ENCODE data around the gene SLC16A7.

SLC16A7 gene

DNA sequence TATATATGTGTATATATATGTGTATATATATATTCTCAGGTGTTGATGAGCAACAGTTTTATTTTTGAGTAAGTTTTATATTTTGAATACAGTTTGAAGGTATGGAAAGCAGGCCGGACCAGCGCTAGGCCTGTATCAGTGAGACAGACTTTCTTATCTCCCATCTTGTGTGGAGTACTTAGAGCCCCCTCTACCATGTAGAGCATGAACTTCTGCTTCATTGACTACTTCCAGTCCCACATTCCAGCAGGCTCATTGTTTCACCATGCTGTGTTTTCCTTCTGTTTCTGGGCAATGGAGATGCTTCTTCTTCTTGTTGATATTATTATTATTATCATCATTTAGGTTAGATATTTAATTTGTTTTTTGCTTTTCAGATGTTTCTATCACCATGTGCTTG is 76.4 kb downstream of the SLC16A7 start:
- DNase-seq = no peak

DNA sequence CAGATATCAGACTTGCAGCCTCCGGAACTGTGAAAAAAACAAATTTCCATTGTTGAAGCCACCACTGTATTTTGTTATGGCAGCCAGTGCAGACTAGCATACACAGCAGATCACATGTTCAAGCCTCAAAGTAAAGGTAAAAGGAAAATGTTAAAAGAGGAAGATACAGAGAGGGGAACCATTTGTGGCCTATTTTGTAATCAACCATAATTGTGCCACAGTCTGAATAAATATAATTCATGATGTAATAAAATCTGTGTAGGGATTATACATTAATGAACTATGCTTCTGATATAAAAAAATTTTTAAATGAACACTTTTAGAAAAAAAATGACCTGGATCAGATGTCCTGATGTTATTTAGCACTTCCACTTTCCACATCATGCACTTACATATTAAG is 79.6 kb downstream of the SLC16A7 start:
- no peak for DNase-seq

DNA sequence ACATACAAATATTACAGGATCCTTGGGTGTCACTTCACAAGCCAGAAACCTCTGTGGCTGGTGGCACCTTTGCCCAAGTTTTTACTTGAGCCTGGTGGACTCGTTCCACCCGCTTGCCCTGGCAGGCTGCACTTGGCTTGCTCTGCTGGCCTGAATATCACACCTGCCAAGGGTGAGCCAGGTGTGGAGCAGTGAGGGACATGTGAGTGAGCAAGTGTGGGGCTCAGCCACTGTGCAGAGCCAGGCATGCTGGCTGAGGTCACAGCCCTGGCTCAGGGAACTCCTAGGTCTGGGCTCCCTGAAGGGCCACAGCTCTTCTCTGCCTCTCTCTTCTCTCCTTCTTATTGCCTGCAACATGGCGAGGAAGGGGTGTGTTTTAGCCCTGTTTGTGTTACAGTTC is 82.0 kb downstream of the SLC16A7 start:
- DNase-seq = no peak

DNA sequence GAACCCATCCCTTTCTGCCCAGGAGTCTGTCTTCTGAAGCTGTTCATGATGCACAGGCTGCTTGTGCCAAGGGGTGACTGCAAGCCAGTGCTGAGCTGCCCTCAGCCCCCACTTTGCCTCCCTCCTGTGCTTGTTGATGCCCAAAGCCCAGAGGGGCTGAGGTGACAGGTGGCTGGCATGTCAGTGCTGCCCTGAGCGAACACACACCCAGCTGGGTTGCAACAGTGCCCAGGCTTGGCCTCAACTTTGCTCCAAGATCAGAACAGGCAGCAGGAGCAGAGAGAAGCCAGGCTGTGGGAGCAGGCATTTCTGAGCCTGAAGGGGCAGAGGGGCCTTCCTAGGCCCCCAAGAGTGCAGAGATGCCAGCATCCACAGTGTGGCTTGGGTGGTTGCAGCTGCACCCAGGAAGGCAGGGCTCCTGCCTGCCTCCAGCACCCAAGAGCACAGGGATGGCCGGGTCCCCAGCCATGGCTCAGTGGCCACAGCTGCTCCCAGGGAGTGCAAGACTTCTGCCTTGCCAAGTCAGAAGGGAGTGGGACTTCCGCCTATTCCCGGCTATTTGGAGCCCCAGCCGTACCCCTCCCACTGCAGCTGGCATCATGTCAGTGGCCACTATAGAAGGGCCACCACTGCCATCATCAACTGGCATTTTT is 83.1 kb downstream of the SLC16A7 start:
- no peak for DNase-seq

DNA sequence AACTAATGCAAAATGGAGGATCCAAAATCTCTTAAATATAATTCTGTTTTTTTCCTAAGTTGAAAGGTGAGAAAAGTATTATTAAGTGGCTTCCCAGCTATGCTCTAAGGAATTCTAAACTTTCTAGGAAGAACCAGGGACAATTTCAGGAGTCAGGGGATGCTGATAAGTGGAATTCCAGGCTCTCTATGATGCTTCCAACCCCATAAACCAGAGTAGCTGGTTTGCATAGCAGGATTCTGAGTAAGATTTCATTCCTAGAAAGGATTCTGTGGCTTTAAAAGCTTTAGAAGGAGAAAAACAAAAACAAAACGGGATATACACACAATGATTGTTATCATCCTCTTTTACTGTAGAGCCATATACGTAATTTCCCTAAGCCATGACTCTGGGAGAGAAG is 93.9 kb downstream of the SLC16A7 start:
- no peak for DNase-seq

DNA sequence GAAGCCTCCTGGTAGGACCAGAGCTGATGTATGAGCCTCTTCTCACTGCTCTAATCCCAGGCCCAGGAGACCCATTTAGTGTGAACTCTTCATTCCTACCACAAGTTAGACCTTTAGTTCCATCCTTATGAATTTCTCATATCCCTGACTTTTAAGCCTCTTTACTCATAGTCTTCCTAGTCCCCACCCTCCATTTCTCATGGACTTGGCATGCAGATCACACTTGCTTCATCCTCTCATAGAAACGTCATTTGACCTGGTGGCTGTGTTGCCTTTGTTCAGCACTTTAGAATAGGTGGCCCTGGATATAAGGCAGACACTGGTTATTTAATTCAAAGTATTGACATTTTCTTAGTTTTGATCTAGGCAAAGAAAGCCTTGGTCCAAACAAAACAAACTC is 99.5 kb downstream of the SLC16A7 start:
- no peak for DNase-seq

DNA sequence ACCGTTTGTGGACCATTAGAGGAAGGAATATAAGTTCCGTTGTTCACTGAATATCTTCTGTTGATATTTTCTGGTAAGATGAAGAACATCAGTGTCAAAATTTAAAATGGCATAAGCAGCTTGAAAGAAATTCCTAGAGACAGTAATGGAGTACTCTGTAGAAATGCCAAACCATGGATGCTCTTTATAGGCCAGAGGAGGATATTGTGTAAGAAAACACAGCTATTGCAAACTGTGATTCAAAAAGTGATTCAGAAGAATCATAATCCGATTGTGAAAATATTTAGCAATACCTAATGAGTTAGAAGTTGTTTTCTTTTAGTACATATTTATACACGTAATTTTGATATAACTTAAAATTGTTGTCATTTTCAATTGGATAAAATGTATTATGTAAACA is 102.8 kb downstream of the SLC16A7 start:
- no peak for DNase-seq

DNA sequence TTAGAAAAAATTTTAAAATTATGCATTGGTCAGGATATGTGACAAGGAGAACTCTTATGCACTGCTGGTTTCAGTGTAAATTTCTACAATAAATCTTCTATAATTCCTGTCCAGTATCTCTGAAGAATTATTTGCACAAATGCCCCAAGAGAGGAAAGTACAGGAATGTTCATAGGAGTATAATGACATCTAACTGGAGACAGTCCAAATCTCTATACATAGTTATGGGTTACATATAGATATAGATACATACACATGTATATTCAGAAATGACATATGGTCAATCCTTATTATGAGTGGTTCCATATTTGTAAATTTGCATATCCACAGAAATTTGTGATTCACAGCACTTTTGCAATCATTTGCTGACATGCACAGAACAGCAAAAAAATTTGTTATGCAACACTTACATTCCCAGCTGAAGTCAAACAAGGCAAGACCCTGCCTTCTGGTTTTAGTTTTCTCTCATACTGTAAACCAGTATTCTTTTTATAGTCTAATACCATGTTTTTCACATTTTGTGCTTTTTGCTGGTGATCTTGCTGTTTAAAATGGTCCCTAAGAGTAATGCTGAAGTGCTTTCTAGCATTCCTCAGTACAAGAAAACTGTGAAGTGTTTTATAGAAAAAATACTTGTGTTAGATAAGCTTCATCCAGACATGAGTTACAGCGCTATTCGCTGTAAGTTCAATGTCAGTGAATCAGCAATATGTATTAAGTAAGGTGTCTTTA is 103.8 kb downstream of the SLC16A7 start:
- DNase-seq = no peak

DNA sequence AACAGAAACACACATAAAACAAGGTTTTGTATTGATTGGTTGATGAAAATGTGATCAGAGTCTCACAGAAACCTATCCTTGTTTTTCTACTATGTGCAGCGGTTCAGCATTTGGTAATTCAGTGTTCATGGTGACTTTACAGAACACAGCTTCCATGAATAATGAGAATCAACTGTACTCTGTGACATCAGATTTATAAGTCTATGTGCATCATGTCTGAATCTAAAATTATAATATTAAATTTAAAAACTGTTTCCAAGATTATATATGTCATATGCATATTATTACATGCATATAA is 104.3 kb downstream of the SLC16A7 start:
- no peak for DNase-seq

DNA sequence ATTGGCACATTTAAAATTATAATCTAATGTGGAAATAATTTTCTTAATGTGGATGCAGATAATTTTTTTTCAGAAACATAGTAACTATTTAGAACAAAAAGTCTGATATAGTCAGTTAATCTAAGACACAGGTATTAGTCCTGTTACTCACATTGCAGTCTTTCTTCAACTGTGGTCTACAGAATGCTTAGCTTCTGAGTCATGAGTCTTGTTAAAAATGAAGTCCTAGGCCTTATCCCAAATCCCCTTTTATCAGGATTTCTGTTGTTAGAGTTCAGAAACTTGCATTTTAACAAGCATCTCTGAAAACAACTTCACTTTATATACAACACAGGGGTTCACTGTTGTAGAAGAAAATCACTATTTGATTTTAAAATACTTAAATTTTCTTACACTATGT is 112.2 kb downstream of the SLC16A7 start:
- DNase-seq = no peak

DNA sequence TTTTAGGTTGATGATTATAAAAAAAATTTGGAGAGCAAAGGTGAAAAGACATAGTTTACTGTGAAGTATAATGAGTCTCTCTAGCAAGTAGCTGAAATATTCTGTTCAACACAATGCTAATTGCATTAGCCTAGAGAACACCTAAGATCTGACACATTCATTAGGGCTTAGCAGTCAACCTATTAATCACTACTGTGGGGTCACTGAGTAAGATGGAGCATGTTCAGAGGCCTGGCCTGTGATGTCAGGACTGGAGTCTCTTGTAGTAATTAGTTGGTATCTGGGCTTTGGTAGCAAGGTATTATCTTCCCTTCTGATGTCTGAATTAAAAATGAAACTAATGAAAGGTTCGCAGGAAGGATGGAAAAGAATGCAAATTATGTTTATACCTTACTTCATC is 112.7 kb downstream of the SLC16A7 start:
- DNase-seq = no peak

DNA sequence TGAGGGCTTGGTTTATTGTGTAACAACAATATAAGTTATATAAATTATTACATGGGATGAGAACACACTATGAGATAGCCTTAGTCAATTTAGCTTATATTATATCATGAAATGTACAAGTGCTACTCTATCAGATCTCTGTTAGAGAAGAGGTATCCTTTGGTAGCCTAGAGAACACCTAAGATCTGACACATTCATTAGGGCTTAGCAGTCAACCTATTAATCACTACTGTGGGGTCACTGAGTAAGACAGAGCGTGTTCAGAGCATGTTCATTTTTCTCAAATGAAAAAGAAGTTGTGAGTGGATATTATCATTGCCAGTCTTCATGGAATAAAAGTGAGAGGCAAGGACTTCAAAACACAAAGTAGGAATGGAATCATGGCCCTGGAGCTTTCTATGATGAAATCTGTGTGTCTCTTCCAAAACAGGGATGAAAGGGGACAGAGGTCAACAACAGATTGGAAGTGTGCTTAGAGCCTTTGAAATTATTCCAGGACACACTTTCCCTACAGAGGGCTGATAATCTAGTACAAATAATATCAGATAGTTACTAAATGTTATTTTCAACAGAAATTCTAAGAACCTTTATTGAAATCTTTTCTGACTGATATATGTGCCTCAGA is 114.3 kb downstream of the SLC16A7 start:
- DNase-seq = no peak

DNA sequence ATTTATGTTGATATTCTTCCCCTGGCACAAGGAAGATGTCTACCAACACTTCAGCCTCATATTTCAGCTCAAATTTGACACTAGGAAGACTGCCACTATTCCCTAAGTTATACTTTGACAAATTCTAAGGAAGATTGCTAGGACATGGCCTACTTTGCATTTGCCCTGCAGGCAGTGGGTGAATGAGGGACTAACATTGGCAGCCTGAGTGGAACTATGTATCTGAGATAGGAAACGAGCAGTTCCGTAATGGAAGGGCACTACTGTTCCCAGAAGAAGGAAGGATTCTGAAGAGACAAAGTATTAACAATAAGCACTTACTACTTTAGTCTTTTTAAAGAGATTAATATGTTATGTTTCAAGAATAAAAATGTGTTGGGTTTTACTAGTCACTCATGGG is 115.1 kb downstream of the SLC16A7 start:
- no peak for DNase-seq

DNA sequence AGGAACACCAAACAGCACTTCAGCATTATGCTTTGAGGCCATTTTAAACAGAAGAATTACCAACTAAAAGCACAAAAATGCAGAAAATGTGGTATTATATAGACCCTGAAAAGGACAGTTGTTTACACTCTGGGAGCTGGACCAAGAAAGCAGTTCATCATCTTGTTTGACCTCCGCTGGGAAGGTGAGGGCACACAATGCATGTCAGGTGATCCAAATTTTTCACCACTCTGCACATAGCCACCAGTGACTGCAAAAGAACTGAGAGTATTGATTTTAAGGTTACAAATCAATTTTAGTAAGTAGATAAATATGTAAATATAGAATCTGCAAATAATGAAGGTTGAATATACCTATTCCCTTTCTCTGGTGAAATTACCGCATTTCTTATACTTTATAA is 119.6 kb downstream of the SLC16A7 start:
- DNase-seq = no peak

DNA sequence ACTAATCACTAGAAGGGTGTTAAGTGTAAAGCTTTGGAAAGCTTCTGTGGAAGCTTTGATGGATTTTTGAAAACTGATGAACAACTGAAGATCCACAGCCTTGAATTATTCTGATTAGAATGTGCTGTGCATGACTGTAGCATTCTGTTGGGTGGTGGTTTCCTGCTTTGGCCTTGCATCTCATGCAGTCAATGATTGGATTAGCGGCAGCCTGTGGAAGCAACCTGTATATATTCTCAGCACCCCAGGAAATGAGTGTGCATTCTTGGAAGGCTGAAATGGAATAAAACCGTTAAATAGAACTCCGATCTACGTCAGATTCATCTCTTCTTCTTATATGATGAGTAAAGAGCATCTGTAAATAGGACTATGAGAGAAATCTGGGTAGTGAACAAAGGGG is 120.2 kb downstream of the SLC16A7 start:
- no peak for DNase-seq

DNA sequence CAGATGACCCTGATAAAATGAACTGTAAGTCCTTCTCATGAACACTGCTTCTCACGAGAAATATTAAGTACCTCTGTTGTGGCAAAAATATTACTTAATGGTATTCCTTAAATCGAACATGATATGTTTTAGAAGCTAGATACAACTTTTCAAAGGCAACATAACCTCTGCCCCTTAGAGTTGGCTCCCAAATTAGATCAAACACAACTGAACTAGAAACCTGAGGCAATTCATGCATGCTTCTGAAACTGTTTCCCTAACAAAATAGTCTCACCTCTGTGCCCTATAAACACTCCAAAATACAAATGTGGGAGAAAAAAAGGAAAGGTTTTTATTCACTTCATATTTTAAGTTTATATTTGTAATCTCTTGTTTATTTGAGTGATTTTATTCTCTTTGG is 121.6 kb downstream of the SLC16A7 start:
- DNase-seq = no peak

DNA sequence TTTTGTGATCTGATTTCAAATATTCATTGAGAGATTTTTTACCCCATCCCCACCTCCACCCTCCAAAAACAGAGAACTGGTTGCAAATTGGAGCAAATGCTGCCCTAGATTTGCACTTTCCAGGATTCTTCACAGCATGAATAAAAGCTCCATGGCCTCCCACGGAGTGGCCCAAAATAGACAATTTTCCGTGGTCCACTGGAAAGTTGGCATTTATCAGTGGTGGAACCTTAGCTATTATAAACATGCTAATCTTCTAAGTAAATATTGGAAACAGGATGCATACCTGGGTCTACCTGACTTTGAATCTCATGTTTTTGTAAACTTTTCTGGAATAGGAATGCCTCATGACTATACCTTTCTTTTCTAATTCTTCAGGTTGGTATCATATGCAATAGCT is 123.9 kb downstream of the SLC16A7 start:
- DNase-seq = no peak

DNA sequence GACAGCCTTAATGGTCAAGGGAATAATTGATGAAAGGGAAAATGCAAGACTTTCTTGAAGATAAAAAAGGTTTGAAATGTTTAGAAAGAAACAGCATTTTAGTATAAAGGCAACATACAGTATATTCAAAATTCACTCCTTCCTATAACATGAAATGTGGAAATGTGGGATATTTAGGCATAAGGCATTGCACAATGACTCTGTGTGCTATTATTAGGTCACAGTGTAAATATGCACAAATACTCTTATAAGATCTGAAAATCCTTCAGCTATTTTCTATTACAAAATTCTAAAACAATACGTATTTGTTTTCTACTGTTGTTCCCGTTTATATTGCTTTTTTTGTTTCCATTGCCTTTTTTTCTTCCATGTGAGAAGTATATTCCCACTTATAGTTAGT is 127.7 kb downstream of the SLC16A7 start:
- DNase-seq = no peak

DNA sequence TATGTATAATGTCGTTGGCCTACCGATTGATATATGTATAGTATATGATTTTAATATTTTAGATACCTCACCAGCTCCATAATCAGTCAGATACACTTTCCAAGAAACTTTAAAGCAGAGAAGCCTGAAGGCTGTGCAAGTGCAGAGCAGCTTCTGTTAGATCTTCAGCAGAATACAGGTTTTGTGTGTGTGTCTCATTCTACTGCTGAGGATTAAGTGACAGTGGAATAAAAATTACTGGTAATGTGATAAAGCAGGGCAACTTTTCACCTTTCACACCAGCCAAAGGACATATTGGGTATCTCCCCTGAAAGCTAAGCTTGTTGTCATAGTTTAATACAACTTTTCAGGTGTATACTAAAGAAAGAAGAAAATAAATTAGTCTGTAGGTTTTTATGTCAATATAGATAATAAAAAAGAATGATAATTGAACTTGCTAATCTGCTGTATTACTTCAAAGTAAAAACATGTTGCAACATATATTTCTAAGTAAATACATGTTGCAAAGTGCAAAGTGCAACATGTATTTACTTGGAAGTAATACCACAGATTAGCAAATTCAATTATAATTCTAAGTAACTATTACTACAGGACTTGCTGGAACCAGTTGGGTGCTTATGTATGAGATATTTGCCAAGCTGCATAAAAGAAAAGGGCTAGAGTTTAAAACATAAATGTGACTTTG is 128.3 kb downstream of the SLC16A7 start:
- DNase-seq = no peak

DNA sequence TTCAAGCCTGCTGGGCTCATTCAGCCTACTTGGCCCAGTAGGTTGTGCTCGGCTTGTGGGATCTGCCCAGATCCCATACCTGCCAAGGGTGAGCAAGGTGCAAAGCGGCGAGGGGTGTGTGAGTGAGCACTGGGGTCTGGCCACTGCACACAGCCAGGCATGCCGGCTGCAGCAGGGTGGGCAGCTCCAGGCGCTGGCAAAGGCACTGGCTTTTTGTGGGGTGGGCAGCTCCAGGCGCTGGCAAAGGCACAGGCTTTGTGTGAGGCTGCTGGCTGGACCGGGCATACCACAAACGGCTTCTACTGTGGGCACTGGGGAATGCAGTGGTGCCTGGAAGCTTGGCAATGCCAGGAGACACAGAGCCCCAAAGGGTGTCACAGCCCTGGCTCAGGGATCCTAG is 137.4 kb downstream of the SLC16A7 start:
- DNase-seq = no peak

DNA sequence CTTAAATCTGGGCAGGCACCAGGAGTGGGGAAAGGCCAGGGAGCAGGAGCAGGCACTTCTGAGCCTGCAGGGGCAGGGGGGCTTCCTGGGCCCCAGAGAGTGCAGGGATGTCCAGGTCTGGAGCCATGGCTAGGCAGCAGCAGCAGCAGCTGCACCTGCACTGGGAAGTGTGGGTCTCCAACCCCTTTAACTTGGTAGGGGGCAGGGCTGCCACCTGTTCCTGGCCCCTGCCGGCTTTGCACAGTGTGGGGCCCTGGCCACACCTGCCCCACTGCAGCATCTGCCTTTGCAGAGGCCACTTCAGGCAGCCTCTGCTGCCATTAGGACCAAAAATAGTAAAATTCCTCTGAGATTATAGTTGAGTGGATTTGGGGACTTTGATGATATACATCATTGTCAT is 138.5 kb downstream of the SLC16A7 start:
- no peak for DNase-seq

DNA sequence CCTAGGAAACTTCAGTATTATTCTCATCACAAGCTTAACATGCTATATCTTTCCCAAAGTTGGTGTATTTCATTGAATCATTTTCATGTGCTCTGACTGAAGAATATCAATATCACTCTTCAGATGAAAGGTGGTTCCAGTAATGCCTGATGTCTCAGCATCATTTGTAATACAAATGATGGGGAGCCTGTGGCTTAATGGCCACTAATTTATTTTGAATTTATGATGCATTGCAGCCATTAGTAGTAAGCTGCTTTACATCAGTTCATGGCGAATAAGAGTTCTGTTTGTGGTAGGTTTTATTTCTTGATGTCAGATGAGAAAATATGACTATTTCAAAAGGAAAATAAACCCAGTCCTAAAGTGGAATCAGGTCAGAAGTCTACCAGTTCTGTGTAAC is 139.4 kb downstream of the SLC16A7 start:
- DNase-seq = no peak

DNA sequence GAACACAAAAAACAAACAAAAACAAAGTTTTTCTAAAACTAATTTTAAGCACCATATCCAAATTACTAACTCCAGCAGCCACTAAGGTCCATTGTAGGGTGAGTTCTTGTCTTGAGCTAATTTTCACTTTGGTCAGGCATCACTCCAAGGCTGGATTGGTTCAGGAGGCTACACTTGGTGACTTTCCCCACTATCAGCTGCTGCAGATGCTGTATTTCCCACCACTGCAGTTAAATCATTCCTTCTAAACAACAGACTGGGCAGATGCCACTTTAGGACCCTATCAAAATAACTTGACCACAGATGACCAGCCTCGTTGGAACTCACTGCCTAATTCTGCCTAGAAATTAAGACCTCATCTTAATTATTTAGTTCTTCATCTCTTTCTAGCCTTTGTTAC is 140.5 kb downstream of the SLC16A7 start:
- DNase-seq = no peak

DNA sequence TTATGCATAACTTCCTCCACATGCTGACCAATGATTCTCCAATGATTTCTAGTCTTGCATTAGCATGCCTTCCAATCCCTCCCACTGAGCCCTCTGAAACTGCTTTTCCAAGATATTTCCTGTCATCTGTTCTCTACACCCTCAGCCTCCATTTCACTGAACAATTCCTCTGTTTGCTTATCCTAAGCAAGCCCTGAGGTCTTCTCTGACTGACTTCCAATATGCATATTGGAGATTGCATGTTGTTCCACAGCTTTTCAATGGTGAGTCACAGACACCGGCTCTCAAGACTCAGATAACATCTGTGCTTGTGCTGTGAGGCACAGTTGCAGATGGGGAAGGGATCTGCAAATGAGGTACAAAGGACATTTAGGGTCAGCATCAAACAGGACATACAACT is 141.0 kb downstream of the SLC16A7 start:
- no peak for DNase-seq
